PFSK-1 (cell line): ENCODE measurements around the gene HRH3.

ENCODE experiments used
- FOXP2 ChIP-seq: optimal IDR thresholded peaks from 2 replicates; pipeline ENCODE3; 2011; ENCODE audit warnings: borderline replicate concordance, control low read depth, inconsistent platforms; ENCODE audit not compliant: insufficient read depth; ENCODE audit errors: extremely low read length, extremely low read depth
- POLR2AphosphoS5 ChIP-seq: IDR thresholded peaks from 2 replicates; pipeline ENCODE4 v1.6.1; 2012; ENCODE audit warnings: low read depth, mild to moderate bottlenecking, control low read depth, low read length, moderate library complexity
- SIN3A ChIP-seq: IDR thresholded peaks from 2 replicates; pipeline ENCODE4 v1.6.1; 2012; ENCODE audit warnings: mild to moderate bottlenecking, low read length, moderate library complexity, borderline replicate concordance; ENCODE audit not compliant: insufficient read depth
- TAF1 ChIP-seq: IDR thresholded peaks from 2 replicates; pipeline ENCODE4 v1.6.1; 2012; ENCODE audit warnings: low read length, control low read depth, borderline replicate concordance; ENCODE audit not compliant: insufficient read depth
- TF ChIP-seq, protein P1 (sequence below), 2 experiments: IDR thresholded peaks; 2 replicates each; pipeline versions ENCODE4 v1.6.1 to v1.8.0; 2011 to 2012; ENCODE audit warnings: low read depth in 2 of 2, low read length in 2 of 2, control low read depth in 1 of 2, inconsistent platforms in 1 of 2, mild to moderate bottlenecking in 1 of 2, moderate library complexity in 1 of 2; ENCODE audit not compliant: insufficient read depth in 1 of 2

Gene HRH3

DNA sequence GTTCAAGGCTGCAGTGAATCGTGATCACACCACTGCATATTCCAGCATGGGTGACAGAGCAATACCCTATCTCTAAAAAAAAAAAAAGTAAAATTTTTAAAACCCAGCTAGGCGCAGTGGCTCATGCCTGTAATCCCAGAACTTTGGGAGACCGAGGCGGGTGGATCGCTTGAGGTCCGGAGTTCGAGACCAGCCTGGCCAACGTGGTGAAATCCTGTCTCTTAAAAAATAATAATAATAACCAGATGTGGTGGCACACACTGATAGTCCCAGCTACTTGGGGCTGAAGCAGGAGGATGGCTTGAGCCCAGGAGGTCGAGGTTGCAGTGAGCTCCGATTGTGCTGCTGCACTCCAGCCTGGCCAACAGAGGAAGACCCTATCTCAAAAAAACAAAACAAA, 23.8 kb downstream of the HRH3 start:
- TF ChIP-seq TAF1 (no peak), POLR2AphosphoS5 (no peak)

DNA sequence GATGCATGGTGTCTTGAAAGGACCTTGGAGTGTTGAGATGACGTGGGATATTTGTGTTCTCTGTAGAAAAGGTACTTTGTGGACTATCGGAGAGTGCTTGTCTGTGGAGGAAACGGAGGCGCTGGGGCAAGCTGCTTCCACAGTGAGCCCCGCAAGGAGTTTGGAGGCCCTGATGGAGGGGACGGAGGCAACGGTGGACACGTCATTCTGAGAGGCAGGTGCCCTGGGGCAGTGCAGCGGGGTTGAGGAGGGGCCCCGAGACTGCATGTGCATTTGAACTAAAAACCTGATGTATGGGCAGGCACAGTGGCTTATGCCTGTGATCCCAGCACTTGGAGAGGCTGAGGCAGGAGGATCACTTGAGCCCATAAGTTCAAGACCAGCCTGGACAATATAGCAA, 24.3 kb downstream of the HRH3 start:
- TF ChIP-seq FOXP2: no peak
- TF ChIP-seq, protein P1, sequence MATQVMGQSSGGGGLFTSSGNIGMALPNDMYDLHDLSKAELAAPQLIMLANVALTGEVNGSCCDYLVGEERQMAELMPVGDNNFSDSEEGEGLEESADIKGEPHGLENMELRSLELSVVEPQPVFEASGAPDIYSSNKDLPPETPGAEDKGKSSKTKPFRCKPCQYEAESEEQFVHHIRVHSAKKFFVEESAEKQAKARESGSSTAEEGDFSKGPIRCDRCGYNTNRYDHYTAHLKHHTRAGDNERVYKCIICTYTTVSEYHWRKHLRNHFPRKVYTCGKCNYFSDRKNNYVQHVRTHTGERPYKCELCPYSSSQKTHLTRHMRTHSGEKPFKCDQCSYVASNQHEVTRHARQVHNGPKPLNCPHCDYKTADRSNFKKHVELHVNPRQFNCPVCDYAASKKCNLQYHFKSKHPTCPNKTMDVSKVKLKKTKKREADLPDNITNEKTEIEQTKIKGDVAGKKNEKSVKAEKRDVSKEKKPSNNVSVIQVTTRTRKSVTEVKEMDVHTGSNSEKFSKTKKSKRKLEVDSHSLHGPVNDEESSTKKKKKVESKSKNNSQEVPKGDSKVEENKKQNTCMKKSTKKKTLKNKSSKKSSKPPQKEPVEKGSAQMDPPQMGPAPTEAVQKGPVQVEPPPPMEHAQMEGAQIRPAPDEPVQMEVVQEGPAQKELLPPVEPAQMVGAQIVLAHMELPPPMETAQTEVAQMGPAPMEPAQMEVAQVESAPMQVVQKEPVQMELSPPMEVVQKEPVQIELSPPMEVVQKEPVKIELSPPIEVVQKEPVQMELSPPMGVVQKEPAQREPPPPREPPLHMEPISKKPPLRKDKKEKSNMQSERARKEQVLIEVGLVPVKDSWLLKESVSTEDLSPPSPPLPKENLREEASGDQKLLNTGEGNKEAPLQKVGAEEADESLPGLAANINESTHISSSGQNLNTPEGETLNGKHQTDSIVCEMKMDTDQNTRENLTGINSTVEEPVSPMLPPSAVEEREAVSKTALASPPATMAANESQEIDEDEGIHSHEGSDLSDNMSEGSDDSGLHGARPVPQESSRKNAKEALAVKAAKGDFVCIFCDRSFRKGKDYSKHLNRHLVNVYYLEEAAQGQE (IDR thresholded peaks at IDR 0.05; ENCODE audit: insufficient read depth in 1 of 2, low read depth in 2 of 2, low read length in 2 of 2): no peak
- no peak for TF ChIP-seq POLR2AphosphoS5
- no peak for TF ChIP-seq SIN3A
- no peak for TF ChIP-seq TAF1

DNA sequence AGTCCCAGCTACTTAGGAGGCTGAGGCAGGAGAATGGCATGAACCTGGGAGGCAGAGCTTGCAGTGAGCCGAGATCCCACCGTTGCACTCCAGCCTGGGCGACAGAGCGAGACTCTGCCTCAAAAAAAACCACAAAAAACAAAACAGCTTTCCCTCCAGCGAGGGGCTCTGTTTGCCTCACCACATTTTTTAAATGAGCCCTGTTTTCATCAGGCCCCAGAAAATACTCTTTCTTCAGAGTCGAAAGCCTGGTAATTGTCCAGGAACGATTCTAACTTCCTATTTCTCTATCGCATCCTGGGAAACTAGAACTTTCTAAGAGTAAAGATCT, 25.0 kb downstream of the HRH3 start:
- no peak for TF ChIP-seq TAF1

GRCh38 chr20:62193079-62194025, 26.7 kb downstream of the HRH3 start:
- TF ChIP-seq TAF1: no peak
- no peak for TF ChIP-seq POLR2AphosphoS5
- no peak for TF ChIP-seq SIN3A
- TF ChIP-seq FOXP2: no peak
- TF ChIP-seq, protein P1 (IDR thresholded peaks at IDR 0.05; ENCODE audit: insufficient read depth in 1 of 2, low read depth in 2 of 2, low read length in 2 of 2): no peak

GRCh38 chr20:62192635-62193034, 27.4 kb downstream of the HRH3 start:
- TF ChIP-seq, protein P1 (IDR thresholded peaks at IDR 0.05; ENCODE audit: insufficient read depth in 1 of 2, low read depth in 2 of 2, low read length in 2 of 2): no peak
- TF ChIP-seq SIN3A (no peak), FOXP2 (no peak), POLR2AphosphoS5 (no peak), TAF1 (no peak)

- TF ChIP-seq SIN3A (no peak), FOXP2 (no peak), POLR2AphosphoS5 (no peak), TAF1 (no peak)
- TF ChIP-seq, protein P1 (IDR thresholded peaks at IDR 0.05; ENCODE audit: insufficient read depth in 1 of 2, low read depth in 2 of 2, low read length in 2 of 2): no peak
Observed at GRCh38 chr20:62191781-62192559, 28.1 kb downstream of the HRH3 start.
